IMR-90 (cell line): ENCODE data around the gene AMBRA1. TPM values are rescaled to one million over a fixed set of nuclear protein-coding genes. Genes with fewer than 3 reads are reported as not detected.

Source experiments
- ATAC-seq: fragments of 200-7000 bp; cut with Tn5 transposase; 2 replicates; pipeline ENCODE4 v1.9.1; 2020; ENCODE audit warnings: low read depth, mild to moderate bottlenecking, moderate library complexity
- BruUV-seq: library from RNA; stranded (reverse); fragments of 400-500 nt; replicated peaks from 2 replicates; lab custom pipeline; 2021; lab: Mats Ljungman, UMichigan
- CTCF ChIA-PET: fragments of 300-600 bp; formaldehyde crosslinking; extraction: SDS; loops from one replicate; lab custom pipeline; 2021; ENCODE audit warnings: antibody characterized with exemption; lab: Yijun Ruan, JAX
- POLR2A ChIA-PET: fragments of 300-600 bp; sonication (Branson Sonifier 250); formaldehyde crosslinking; loops from one replicate; lab custom pipeline; 2022; ENCODE audit warnings: antibody characterized with exemption; ENCODE audit not compliant: unreplicated experiment; lab: Charles Lee
- DNase-seq: peaks from one replicate; pipeline ENCODE4 v3.0.0; 2013
- H2AFZ ChIP-seq: replicated peaks from 2 replicates; pipeline ENCODE3; 2013; ENCODE audit warnings: low read length, mild to moderate bottlenecking; ENCODE audit not compliant: poor library complexity
- H2AK5ac ChIP-seq: 2 replicates; pipeline ENCODE4 v1.6.1; 2013; ENCODE audit warnings: low read depth, low read length, inconsistent platforms
- H2AK9ac ChIP-seq: replicated peaks from 2 replicates; pipeline ENCODE3; 2013; ENCODE audit warnings: mild to moderate bottlenecking, low read depth, low read length, moderate library complexity; ENCODE audit not compliant: poor library complexity
- H2BK120ac ChIP-seq: 2 replicates; pipeline ENCODE4 v1.6.1; 2013; ENCODE audit warnings: low read depth, low read length, inconsistent platforms
- H2BK15ac ChIP-seq: 3 replicates; pipeline ENCODE4 v1.6.1; 2013; ENCODE audit warnings: low read depth, low read length, inconsistent platforms
- H2BK20ac ChIP-seq: 2 replicates; pipeline ENCODE4 v1.6.1; 2013; ENCODE audit warnings: low read depth, mild to moderate bottlenecking, inconsistent platforms, low read length, moderate library complexity
- H2BK5ac ChIP-seq: 2 replicates; pipeline ENCODE4 v1.6.1; 2013; ENCODE audit warnings: mild to moderate bottlenecking, low read depth, low read length, inconsistent platforms; ENCODE audit not compliant: poor library complexity, severe bottlenecking
- H3K14ac ChIP-seq: replicated peaks from 2 replicates; pipeline ENCODE4 v1.6.1; 2013; ENCODE audit warnings: low read depth, low read length, inconsistent platforms
- H3K18ac ChIP-seq: 2 replicates; pipeline ENCODE4 v1.6.1; 2013; ENCODE audit warnings: low read depth, low read length, control low read depth
- H3K23ac ChIP-seq: 2 replicates; pipeline ENCODE4 v1.6.1; 2013; ENCODE audit warnings: low read depth, low read length, inconsistent platforms
- H3K27ac ChIP-seq: 2 replicates; pipeline ENCODE4 v1.5.1; 2013; ENCODE audit warnings: mild to moderate bottlenecking, control low read depth, low read length; ENCODE audit not compliant: insufficient read depth
- H3K27me3 ChIP-seq: 2 replicates; pipeline ENCODE4 v1.6.1; 2013; ENCODE audit warnings: low read length; ENCODE audit not compliant: control insufficient read depth, insufficient read depth
- H3K36me3 ChIP-seq: 2 replicates; pipeline ENCODE4 v1.6.1; 2013; ENCODE audit warnings: low read length, mixed read lengths; ENCODE audit not compliant: control insufficient read depth, insufficient read depth
- H3K4ac ChIP-seq: 2 replicates; pipeline ENCODE4 v1.6.1; 2013; ENCODE audit warnings: low read depth, low read length, inconsistent platforms
- H3K4me1 ChIP-seq: 2 replicates; pipeline ENCODE4 v1.6.1; 2013; ENCODE audit warnings: low read length, mixed read lengths; ENCODE audit not compliant: control insufficient read depth, insufficient read depth
- H3K4me2 ChIP-seq: 2 replicates; pipeline ENCODE4 v1.6.1; 2013; ENCODE audit warnings: low read depth, mild to moderate bottlenecking, control low read depth, low read length, moderate library complexity
- H3K4me3 ChIP-seq: 2 replicates; pipeline ENCODE4 v1.5.1; 2013; ENCODE audit warnings: low read depth, mild to moderate bottlenecking, control low read depth, low read length, moderate library complexity; ENCODE audit not compliant: insufficient read depth
- H3K56ac ChIP-seq: 2 replicates; pipeline ENCODE4 v1.6.1; 2013; ENCODE audit warnings: low read length, inconsistent platforms; ENCODE audit not compliant: insufficient read depth; ENCODE audit errors: extremely low read depth
- H3K79me1 ChIP-seq, 2 experiments: 2 replicates each; pipeline ENCODE4 v1.6.1; 2013; ENCODE audit warnings: low read length in 2 of 2, inconsistent platforms in 1 of 2, low read depth in 1 of 2
- H3K9ac ChIP-seq: 2 replicates; pipeline ENCODE4 v1.6.1; 2013; ENCODE audit warnings: low read depth, low read length, control low read depth
- H3K9me1 ChIP-seq: 2 replicates; pipeline ENCODE4 v1.6.1; 2013; ENCODE audit warnings: low read length, inconsistent platforms; ENCODE audit not compliant: insufficient read depth
- H3K9me3 ChIP-seq: 2 replicates; pipeline ENCODE4 v1.6.1; 2013; ENCODE audit warnings: low read length; ENCODE audit not compliant: control insufficient read depth, insufficient read depth
- H4K20me1 ChIP-seq: 2 replicates; pipeline ENCODE4 v1.6.1; 2013; ENCODE audit warnings: low read length, inconsistent platforms; ENCODE audit not compliant: insufficient read depth
- H4K5ac ChIP-seq: 2 replicates; pipeline ENCODE4 v1.6.1; 2013; ENCODE audit warnings: mild to moderate bottlenecking, low read depth, low read length, control low read depth
- H4K8ac ChIP-seq, 2 experiments: 2 replicates each; pipeline ENCODE4 v1.6.1; 2013; ENCODE audit warnings: low read depth in 2 of 2, low read length in 2 of 2, control low read depth in 1 of 2, inconsistent platforms in 1 of 2
- H4K91ac ChIP-seq: 2 replicates; pipeline ENCODE4 v1.6.1; 2013; ENCODE audit warnings: low read depth, low read length, inconsistent platforms; ENCODE audit not compliant: insufficient read depth
- BHLHE40 ChIP-seq: fragments of 150-350 bp; IDR thresholded peaks from 2 replicates; pipeline ENCODE4 v1.6.1; 2016; ENCODE audit warnings: mild to moderate bottlenecking, low read depth, low read length
- CEBPB ChIP-seq: IDR thresholded peaks from 2 replicates; pipeline ENCODE4 v1.6.1; 2012; ENCODE audit warnings: low read depth, low read length, improper control_type of control experiment
- CHD1 ChIP-seq: IDR thresholded peaks from 2 replicates; pipeline ENCODE4 v1.6.1; 2012; ENCODE audit warnings: low read depth, low read length, improper control_type of control experiment
- FOS ChIP-seq: fragments of 150-350 bp; IDR thresholded peaks from 2 replicates; pipeline ENCODE4 v1.6.1; 2016; ENCODE audit warnings: low read depth, low read length
- MAFK ChIP-seq: IDR thresholded peaks from 2 replicates; pipeline ENCODE4 v1.6.1; 2012; ENCODE audit warnings: low read depth, low read length, improper control_type of control experiment
- MAZ ChIP-seq: IDR thresholded peaks from 2 replicates; pipeline ENCODE4 v1.6.1; 2012; ENCODE audit warnings: low read depth, mild to moderate bottlenecking, low read length, improper control_type of control experiment, moderate library complexity, borderline replicate concordance
- MXI1 ChIP-seq: IDR thresholded peaks from 2 replicates; pipeline ENCODE4 v1.6.1; 2012; ENCODE audit warnings: low read depth, mild to moderate bottlenecking, low read length, moderate library complexity, borderline replicate concordance
- NFE2L2 ChIP-seq: fragments of 150-350 bp; IDR thresholded peaks from 2 replicates; pipeline ENCODE4 v1.6.1; 2016; ENCODE audit warnings: low read depth, mild to moderate bottlenecking, low read length
- POLR2A ChIP-seq: IDR thresholded peaks from 2 replicates; pipeline ENCODE4 v1.6.1; 2012; ENCODE audit warnings: mild to moderate bottlenecking, low read depth, low read length
- RFX5 ChIP-seq: IDR thresholded peaks from 2 replicates; pipeline ENCODE4 v1.8.0; 2012; ENCODE audit warnings: low read depth, mild to moderate bottlenecking, low read length, moderate library complexity
- SMC3 ChIP-seq: fragments of 150-350 bp; IDR thresholded peaks from 2 replicates; pipeline ENCODE4 v1.6.1; 2016; ENCODE audit warnings: low read depth, mild to moderate bottlenecking, antibody characterized with exemption, low read length, moderate library complexity
- WGBS, 2 experiments: methylation state at CpG; one replicate each; pipeline versions ENCODE4 v1.1.5 to v1.1.7; 2013; ENCODE audit warnings: missing lambda C conversion rate in 2 of 2; ENCODE audit not compliant: insufficient read length in 1 of 2; ENCODE audit errors: extremely low coverage in 2 of 2; 5-methylcytosine and 5-hydroxymethylcytosine counted together
- dilution Hi-C: fragments of 300-500 bp; cut with HindIII; formaldehyde crosslinking; loops from one replicate; pipeline ENCODE4 v1.14.3; 2018; ENCODE audit warnings: low sequenced_read_pairs; ENCODE audit not compliant: unreplicated experiment
- in situ Hi-C: fragments of 300-500 bp; cut with MboI; formaldehyde crosslinking; loops from 3 replicates; pipeline ENCODE4 v1.14.3; 2019; ENCODE audit warnings: low sequenced_read_pairs, inconsistent platforms, mixed read lengths
- intact Hi-C: fragments of 100-400 bp; cut with micrococcal nuclease; formaldehyde crosslinking; loops from 2 replicates; pipeline ENCODE4 v1.10.0; 2022
- polyA plus RNA-seq, 3 experiments: library from polyadenylated mRNA; depleted of rRNA; stranded (reverse); fragments of >200 nt; gene quantifications; 2 replicates each; pipeline ENCODE4 v1.2.3, GENCODE V29; 2012; ENCODE audit warnings: low replicate concordance in 1 of 3
- total RNA-seq: library from RNA; depleted of rRNA; stranded (reverse); fragments of >200 nt; gene quantifications from 2 replicates; pipeline ENCODE4 v1.2.3, GENCODE V29; 2012
- TF ChIP-seq, protein P1 (sequence below): fragments of 150-350 bp; IDR thresholded peaks from 2 replicates; pipeline ENCODE4 v1.6.1; 2016; ENCODE audit warnings: low read depth, mild to moderate bottlenecking, low read length, moderate library complexity, borderline replicate concordance
- TF ChIP-seq, protein P2 (sequence below): conservative IDR thresholded peaks from 2 replicates; pipeline ENCODE4 v1.5.1; 2012; ENCODE audit warnings: mild to moderate bottlenecking, low read depth, low read length, improper control_type of control experiment
- TF ChIP-seq, protein P3 (sequence below): fragments of 150-350 bp; IDR thresholded peaks from 2 replicates; pipeline ENCODE4 v1.6.1; 2017; ENCODE audit warnings: mild to moderate bottlenecking, antibody characterized with exemption, low read length, low read depth

The AMBRA1 gene
- total and polyA plus RNA-seq, 2 of the 4 experiments (the other 2 are of a cell fraction) = 9.4 to 18.3 TPM

DNA sequence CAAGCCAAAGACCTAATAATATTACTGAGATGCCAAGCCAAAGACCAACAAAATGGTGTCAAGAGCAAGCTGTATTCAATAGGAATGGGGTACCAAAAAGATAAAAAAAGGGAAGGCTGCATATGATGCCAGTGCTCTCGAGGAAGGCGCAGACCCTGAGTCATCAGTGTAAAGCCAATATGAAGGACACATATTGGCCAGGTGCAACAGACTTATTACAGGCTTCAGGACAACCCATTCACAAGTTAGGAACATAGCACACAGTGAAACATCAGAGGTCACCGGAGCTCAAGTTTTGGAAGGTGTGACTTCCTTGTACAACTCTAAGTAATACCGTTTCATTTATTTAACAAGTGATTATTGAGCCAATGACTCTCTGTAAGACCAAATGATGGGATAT lies 58.1 kb downstream of the AMBRA1 start:
- H4K91ac ChIP-seq = no peak overlapping the region
- H3K56ac ChIP-seq = no peak overlapping the region
- TF ChIP-seq NFE2L2 = no peak
- no peak for TF ChIP-seq CEBPB
- TF ChIP-seq, protein P1, sequence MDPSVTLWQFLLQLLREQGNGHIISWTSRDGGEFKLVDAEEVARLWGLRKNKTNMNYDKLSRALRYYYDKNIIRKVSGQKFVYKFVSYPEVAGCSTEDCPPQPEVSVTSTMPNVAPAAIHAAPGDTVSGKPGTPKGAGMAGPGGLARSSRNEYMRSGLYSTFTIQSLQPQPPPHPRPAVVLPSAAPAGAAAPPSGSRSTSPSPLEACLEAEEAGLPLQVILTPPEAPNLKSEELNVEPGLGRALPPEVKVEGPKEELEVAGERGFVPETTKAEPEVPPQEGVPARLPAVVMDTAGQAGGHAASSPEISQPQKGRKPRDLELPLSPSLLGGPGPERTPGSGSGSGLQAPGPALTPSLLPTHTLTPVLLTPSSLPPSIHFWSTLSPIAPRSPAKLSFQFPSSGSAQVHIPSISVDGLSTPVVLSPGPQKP = no peak
- no peak for TF ChIP-seq MAFK
- TF ChIP-seq CHD1 = no peak
- TF ChIP-seq POLR2A = no peak
- no peak for TF ChIP-seq RFX5
- no peak for TF ChIP-seq BHLHE40
- TF ChIP-seq MAZ = no peak
- TF ChIP-seq SMC3 = no peak
- TF ChIP-seq, protein P2, sequence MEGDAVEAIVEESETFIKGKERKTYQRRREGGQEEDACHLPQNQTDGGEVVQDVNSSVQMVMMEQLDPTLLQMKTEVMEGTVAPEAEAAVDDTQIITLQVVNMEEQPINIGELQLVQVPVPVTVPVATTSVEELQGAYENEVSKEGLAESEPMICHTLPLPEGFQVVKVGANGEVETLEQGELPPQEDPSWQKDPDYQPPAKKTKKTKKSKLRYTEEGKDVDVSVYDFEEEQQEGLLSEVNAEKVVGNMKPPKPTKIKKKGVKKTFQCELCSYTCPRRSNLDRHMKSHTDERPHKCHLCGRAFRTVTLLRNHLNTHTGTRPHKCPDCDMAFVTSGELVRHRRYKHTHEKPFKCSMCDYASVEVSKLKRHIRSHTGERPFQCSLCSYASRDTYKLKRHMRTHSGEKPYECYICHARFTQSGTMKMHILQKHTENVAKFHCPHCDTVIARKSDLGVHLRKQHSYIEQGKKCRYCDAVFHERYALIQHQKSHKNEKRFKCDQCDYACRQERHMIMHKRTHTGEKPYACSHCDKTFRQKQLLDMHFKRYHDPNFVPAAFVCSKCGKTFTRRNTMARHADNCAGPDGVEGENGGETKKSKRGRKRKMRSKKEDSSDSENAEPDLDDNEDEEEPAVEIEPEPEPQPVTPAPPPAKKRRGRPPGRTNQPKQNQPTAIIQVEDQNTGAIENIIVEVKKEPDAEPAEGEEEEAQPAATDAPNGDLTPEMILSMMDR = no peak
- no peak for TF ChIP-seq FOS
- TF ChIP-seq, protein P3, sequence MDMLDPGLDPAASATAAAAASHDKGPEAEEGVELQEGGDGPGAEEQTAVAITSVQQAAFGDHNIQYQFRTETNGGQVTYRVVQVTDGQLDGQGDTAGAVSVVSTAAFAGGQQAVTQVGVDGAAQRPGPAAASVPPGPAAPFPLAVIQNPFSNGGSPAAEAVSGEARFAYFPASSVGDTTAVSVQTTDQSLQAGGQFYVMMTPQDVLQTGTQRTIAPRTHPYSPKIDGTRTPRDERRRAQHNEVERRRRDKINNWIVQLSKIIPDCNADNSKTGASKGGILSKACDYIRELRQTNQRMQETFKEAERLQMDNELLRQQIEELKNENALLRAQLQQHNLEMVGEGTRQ = no peak
- no peak for TF ChIP-seq MXI1
- no peak overlapping the region for H4K8ac ChIP-seq
- H3K4me2 ChIP-seq = no peak overlapping the region
- no peak overlapping the region for H2AFZ ChIP-seq
- H4K5ac ChIP-seq = no peak overlapping the region
- dilution Hi-C loops (no loop called here), intact Hi-C loops (no loop called here), in situ Hi-C loops (no loop called here)
- H2BK15ac ChIP-seq = no peak overlapping the region
- no peak overlapping the region for H3K27ac ChIP-seq
- ATAC-seq (no peak), DNase-seq (no peak)
- H3K23ac ChIP-seq = no peak overlapping the region
- H4K20me1 ChIP-seq = peaks cover 56% of the 10 kb centered on the region
- H3K79me1 ChIP-seq = peaks cover 28 to 56% of the 10 kb centered on the region in 2 experiments
- no peak overlapping the region for H2AK9ac ChIP-seq
- POLR2A ChIA-PET = no interaction called here
- no peaks in the 10 kb centered on the region for H3K4me1 ChIP-seq
- BruUV-seq = no TSS peak
- H3K18ac ChIP-seq = no peak overlapping the region
- H2AK5ac ChIP-seq = no peak overlapping the region
- H2BK120ac ChIP-seq = no peak overlapping the region
- no CpG with 5 or more reads among the region's 4 CpGs for WGBS, 2 experiments
- H3K27me3 ChIP-seq = no peaks in the 10 kb centered on the region
- CTCF ChIA-PET = interaction anchor here (1.3 kb wide), 2 partner anchors 89 to 147 kb away, joined by 4 to 6 read pairs; no protein-coding TSS in a partner anchor
- H3K9ac ChIP-seq = no peak overlapping the region
- H2BK5ac ChIP-seq = no peak overlapping the region
- no peak overlapping the region for H3K4me3 ChIP-seq
- no peaks in the 10 kb centered on the region for H3K36me3 ChIP-seq
- H3K9me3 ChIP-seq = no peaks in the 10 kb centered on the region
- H3K4ac ChIP-seq = no peak overlapping the region
- H2BK20ac ChIP-seq = no peak overlapping the region
- H3K14ac ChIP-seq = no peak overlapping the region
- H3K9me1 ChIP-seq = no peaks in the 10 kb centered on the region; the same call in 1 of the 2 replicates
